ENCODE data around the gene PGM2L1.
"Not testable (repeated sequence)": the region's sequence is repeated elsewhere in the genome, so short reads cannot be mapped to it uniquely, and the experiment has no call there.

PGM2L1 gene

DNA sequence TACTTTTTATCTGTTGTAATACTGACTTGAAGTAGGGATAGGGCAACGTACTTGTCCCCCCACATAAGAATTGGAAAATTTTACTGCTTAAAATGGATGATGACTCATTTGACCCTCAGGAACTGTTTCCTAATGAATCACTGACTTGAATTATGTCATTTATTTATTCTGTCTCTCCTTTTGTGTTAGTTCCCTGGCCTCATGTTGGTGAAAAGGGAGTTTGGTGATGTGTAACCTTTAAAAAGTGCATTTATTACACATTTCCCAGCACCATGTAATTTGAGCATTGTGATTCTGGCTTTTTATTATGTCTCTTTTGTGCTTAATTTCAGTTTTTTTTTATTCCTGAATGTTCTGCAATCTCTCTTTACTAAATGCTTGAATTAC is 20.3 kb upstream of the PGM2L1 start:
- H3K9me2 ChIP-seq (replicated peaks; ENCODE audit: low read depth, low read length) = no peaks in the 10 kb centered on the region
- H2AFZ ChIP-seq (ENCODE audit: low read length) = no peak overlapping the region
- 0 out of 2 replicates have a peak, but pooled peaks cover 5% of the 10 kb centered on the region for H3F3A ChIP-seq (ENCODE audit: low read depth)
- no peak overlapping the region for H3K4me2 ChIP-seq (ENCODE audit: low read depth, low read length, poor library complexity, severe bottlenecking)
- H3K9ac ChIP-seq (ENCODE audit: low read depth, low read length, poor library complexity, severe bottlenecking) = no peak overlapping the region
- TF ChIP-seq, protein P1, sequence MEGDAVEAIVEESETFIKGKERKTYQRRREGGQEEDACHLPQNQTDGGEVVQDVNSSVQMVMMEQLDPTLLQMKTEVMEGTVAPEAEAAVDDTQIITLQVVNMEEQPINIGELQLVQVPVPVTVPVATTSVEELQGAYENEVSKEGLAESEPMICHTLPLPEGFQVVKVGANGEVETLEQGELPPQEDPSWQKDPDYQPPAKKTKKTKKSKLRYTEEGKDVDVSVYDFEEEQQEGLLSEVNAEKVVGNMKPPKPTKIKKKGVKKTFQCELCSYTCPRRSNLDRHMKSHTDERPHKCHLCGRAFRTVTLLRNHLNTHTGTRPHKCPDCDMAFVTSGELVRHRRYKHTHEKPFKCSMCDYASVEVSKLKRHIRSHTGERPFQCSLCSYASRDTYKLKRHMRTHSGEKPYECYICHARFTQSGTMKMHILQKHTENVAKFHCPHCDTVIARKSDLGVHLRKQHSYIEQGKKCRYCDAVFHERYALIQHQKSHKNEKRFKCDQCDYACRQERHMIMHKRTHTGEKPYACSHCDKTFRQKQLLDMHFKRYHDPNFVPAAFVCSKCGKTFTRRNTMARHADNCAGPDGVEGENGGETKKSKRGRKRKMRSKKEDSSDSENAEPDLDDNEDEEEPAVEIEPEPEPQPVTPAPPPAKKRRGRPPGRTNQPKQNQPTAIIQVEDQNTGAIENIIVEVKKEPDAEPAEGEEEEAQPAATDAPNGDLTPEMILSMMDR (conservative IDR thresholded peaks at IDR 0.05; ENCODE audit: low read length) = no peak
- TF ChIP-seq EZH2phosphoT487 (IDR thresholded peaks at IDR 0.05; ENCODE audit: borderline replicate concordance) = no peak
- H3K4me1 ChIP-seq (ENCODE audit: insufficient read depth, low read length, poor library complexity, severe bottlenecking) = peaks cover 26% of the 10 kb centered on the region
- no peaks in the 10 kb centered on the region for H3K27me3 ChIP-seq (ENCODE audit: insufficient read depth, low read length, poor library complexity, severe bottlenecking)
- no peaks in the 10 kb centered on the region for H3K79me2 ChIP-seq (ENCODE audit: insufficient read depth, low read length)
- H3K4me3 ChIP-seq (ENCODE audit: low read length, poor library complexity, severe bottlenecking) = no peak overlapping the region
- H3K9me3 ChIP-seq (ENCODE audit: insufficient read depth, low read depth, low read length) = no peaks in the 10 kb centered on the region
- no peaks in the 10 kb centered on the region for H3K36me3 ChIP-seq (ENCODE audit: insufficient read depth, low read length)
- H4K20me1 ChIP-seq (ENCODE audit: insufficient read depth, low read length, poor library complexity, severe bottlenecking) = no peaks in the 10 kb centered on the region

DNA sequence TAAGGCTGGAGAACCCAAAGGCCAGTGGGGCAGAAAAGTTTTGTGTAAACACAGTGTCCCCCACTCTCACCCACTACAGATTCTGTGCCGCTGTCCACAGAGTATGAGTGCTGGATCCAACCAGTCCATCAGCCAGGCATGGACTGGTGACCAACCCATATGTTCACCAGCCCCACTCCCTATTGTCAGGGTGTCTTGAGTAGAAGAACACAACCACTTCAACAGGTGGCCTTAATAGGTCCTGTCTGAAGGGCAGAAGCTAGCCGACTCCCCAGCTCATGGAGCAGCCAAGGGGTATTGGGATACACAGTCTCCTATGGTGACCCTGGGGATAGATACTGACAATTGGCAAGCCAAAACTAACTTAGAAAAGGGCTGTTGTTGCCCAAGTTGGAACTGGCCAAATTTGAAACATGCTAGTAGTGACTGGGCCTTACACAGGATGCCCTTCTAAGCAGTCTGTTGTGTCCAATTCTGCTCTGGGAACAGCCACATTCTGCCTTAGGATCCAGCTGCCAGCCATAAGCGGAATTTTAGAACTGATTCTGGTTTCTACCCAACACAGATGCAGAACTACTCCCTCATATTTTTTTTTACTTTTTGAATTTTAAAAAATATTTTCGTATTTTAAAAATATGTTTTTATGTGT is 19.8 kb upstream of the PGM2L1 start:
- Histone ChIP-seq H3K9me3 (ENCODE audit: insufficient read depth, low read depth, low read length) (no peaks in the 10 kb centered on the region), H3K36me3 (ENCODE audit: insufficient read depth, low read length) (no peaks in the 10 kb centered on the region), H3K4me1 (ENCODE audit: insufficient read depth, low read length, poor library complexity, severe bottlenecking) (peaks cover 26% of the 10 kb centered on the region), H3K9ac (ENCODE audit: low read depth, low read length, poor library complexity, severe bottlenecking) (no peak overlapping the region), H3K79me2 (ENCODE audit: insufficient read depth, low read length) (no peaks in the 10 kb centered on the region), H3K4me2 (ENCODE audit: low read depth, low read length, poor library complexity, severe bottlenecking) (peak overlapping the region; percentile 46), H3K9me2 (replicated peaks; ENCODE audit: low read depth, low read length) (no peaks in the 10 kb centered on the region), H3K27me3 (ENCODE audit: insufficient read depth, low read length, poor library complexity, severe bottlenecking) (no peaks in the 10 kb centered on the region), H4K20me1 (ENCODE audit: insufficient read depth, low read length, poor library complexity, severe bottlenecking) (no peaks in the 10 kb centered on the region), H3K4me3 (ENCODE audit: low read length, poor library complexity, severe bottlenecking) (peak overlapping the region; percentile 29), H2AFZ (ENCODE audit: low read length) (no peak overlapping the region), H3F3A (ENCODE audit: low read depth) (0 out of 2 replicates have a peak, but pooled peaks cover 5% of the 10 kb centered on the region)
- TF ChIP-seq EZH2phosphoT487 (IDR thresholded peaks at IDR 0.05; ENCODE audit: borderline replicate concordance) = no peak
- TF ChIP-seq, protein P1 (conservative IDR thresholded peaks at IDR 0.05; ENCODE audit: low read length) = no peak

DNA sequence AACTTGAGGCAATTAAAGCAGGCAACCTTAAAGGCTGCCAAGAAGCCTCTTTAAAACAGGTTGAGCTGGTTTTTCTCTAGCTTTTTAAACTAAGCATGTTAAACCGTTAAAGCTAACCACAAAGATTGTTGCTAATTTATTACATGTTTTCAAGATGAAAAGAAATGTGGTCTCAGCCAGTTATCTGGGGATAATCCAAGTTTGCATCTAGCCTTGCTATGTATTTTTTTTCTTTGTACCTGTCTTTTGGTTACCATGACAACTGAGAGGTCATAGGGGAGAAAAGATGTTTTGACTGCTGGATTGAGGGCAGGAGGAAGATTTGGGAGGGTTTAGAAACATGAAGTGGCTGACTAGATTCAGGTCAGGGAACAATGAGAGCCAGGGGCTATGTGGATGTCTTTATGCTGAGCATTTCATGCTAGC is 19.2 kb upstream of the PGM2L1 start:
- Histone ChIP-seq H3K4me2 (ENCODE audit: low read depth, low read length, poor library complexity, severe bottlenecking) (peak overlapping the region; percentile 46), H3K27me3 (ENCODE audit: insufficient read depth, low read length, poor library complexity, severe bottlenecking) (no peaks in the 10 kb centered on the region), H2AFZ (ENCODE audit: low read length) (no peak overlapping the region), H3K9me3 (ENCODE audit: insufficient read depth, low read depth, low read length) (no peaks in the 10 kb centered on the region), H3K9ac (ENCODE audit: low read depth, low read length, poor library complexity, severe bottlenecking) (no peak overlapping the region), H3K36me3 (ENCODE audit: insufficient read depth, low read length) (no peaks in the 10 kb centered on the region), H3K9me2 (replicated peaks; ENCODE audit: low read depth, low read length) (no peaks in the 10 kb centered on the region), H3K4me3 (ENCODE audit: low read length, poor library complexity, severe bottlenecking) (peak overlapping the region; percentile 29), H4K20me1 (ENCODE audit: insufficient read depth, low read length, poor library complexity, severe bottlenecking) (no peaks in the 10 kb centered on the region), H3K79me2 (ENCODE audit: insufficient read depth, low read length) (no peaks in the 10 kb centered on the region), H3F3A (ENCODE audit: low read depth) (0 out of 2 replicates have a peak, but pooled peaks cover 5% of the 10 kb centered on the region), H3K4me1 (ENCODE audit: insufficient read depth, low read length, poor library complexity, severe bottlenecking) (peaks cover 26% of the 10 kb centered on the region)
- TF ChIP-seq, protein P1 (conservative IDR thresholded peaks at IDR 0.05; ENCODE audit: low read length) = no peak
- no peak for TF ChIP-seq EZH2phosphoT487 (IDR thresholded peaks at IDR 0.05; ENCODE audit: borderline replicate concordance)

DNA sequence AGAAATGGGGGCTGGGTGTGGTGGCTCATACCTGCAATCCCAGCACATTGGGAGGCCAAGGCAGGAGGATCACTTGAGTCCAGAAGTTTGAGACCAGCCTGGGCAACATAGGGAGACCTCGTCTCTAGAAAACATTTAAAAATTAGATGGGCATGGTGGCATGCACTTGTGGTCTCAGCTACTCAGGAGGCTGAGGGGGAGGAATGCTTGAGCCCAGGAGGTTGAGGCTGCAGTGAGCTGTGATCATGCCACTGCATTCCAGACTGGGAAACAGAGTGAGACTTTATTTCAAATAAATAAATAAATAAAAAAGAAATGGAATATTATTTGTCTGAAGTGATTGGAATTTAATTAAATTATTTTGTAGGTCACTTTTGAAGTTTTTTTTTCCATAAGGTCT is 18.7 kb upstream of the PGM2L1 start:
- H3K9me2 ChIP-seq (replicated peaks; ENCODE audit: low read depth, low read length); H3K36me3 ChIP-seq (ENCODE audit: insufficient read depth, low read length); H3K79me2 ChIP-seq (ENCODE audit: insufficient read depth, low read length); H3K27me3 ChIP-seq (ENCODE audit: insufficient read depth, low read length, poor library complexity, severe bottlenecking); H2AFZ ChIP-seq (ENCODE audit: low read length); H3F3A ChIP-seq (ENCODE audit: low read depth); H3K9me3 ChIP-seq (ENCODE audit: insufficient read depth, low read depth, low read length); H4K20me1 ChIP-seq (ENCODE audit: insufficient read depth, low read length, poor library complexity, severe bottlenecking); H3K9ac ChIP-seq (ENCODE audit: low read depth, low read length, poor library complexity, severe bottlenecking): not testable (repeated sequence)
- Histone ChIP-seq H3K4me1 (ENCODE audit: insufficient read depth, low read length, poor library complexity, severe bottlenecking) (peaks cover 26% of the 10 kb centered on the region), H3K4me2 (ENCODE audit: low read depth, low read length, poor library complexity, severe bottlenecking) (peak overlapping the region; percentile 46), H3K4me3 (ENCODE audit: low read length, poor library complexity, severe bottlenecking) (peak overlapping the region; percentile 29)
